GM13976 (cell line): ENCODE data around the gene CD34.
"Not testable (repeated sequence)": the region's sequence is repeated elsewhere in the genome, so short reads cannot be mapped to it uniquely, and the experiment has no call there.

Source experiments
- DNase-seq: peaks from one replicate; pipeline ENCODE4 v3.0.0; 2012; ENCODE audit warnings: low spot score
- in situ Hi-C: fragments of 300-500 bp; cut with MboI; formaldehyde crosslinking; loops from one replicate; pipeline ENCODE4 v1.12.0; 2022; ENCODE audit warnings: low sequenced_read_pairs, mixed read lengths, inconsistent platforms; ENCODE audit not compliant: unreplicated experiment
- TF ChIP-seq, protein P1 (sequence below): IDR thresholded peaks from 2 replicates; pipeline ENCODE4 v1.5.1; 2012; ENCODE audit warnings: borderline replicate concordance, mild to moderate bottlenecking; ENCODE audit not compliant: insufficient read depth; ENCODE audit errors: extremely low read depth, missing control alignments, control extremely low read depth

The CD34 gene

GRCh38 chr1:207933205-207933800, 22.4 kb upstream of the CD34 start:
- DNase-seq, result no peak
- TF ChIP-seq, protein P1, sequence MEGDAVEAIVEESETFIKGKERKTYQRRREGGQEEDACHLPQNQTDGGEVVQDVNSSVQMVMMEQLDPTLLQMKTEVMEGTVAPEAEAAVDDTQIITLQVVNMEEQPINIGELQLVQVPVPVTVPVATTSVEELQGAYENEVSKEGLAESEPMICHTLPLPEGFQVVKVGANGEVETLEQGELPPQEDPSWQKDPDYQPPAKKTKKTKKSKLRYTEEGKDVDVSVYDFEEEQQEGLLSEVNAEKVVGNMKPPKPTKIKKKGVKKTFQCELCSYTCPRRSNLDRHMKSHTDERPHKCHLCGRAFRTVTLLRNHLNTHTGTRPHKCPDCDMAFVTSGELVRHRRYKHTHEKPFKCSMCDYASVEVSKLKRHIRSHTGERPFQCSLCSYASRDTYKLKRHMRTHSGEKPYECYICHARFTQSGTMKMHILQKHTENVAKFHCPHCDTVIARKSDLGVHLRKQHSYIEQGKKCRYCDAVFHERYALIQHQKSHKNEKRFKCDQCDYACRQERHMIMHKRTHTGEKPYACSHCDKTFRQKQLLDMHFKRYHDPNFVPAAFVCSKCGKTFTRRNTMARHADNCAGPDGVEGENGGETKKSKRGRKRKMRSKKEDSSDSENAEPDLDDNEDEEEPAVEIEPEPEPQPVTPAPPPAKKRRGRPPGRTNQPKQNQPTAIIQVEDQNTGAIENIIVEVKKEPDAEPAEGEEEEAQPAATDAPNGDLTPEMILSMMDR, result no peak
- in situ Hi-C loops, result no loop called here

GRCh38 chr1:207926984-207927383, 16.1 kb upstream of the CD34 start:
- TF ChIP-seq, protein P1, result no peak
- in situ Hi-C loops, result no loop called here
- no peak for DNase-seq

- DNase-seq, in situ Hi-C loops: not testable (repeated sequence)
Measured at GRCh38 chr1:207925969-207926368, 15.0 kb upstream of the CD34 start.

GRCh38 chr1:207925210-207925609, 14.3 kb upstream of the CD34 start:
- TF ChIP-seq, protein P1, result no peak
- no peak for DNase-seq

DNA sequence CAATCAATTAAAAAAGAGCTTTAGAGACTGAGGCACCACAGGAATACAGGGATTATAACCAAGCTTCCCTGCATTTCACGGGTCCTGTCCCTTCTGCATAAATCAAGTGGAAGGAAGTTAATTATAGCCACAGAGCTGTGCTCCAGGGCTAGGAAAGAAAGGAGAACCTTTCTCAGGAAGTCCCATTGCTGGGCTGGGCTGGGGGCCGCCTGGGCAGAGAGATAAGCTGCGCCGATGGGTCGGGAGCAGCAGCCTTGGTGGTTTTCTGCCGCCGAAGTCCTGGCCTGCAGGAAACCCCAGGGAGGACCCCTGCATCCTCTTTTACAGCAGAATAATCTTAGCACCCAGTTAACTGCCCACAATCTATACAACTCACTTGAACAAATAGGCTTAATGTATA, 12.6 kb upstream of the CD34 start:
- DNase-seq, result no peak
- in situ Hi-C loops, result no loop called here
- TF ChIP-seq, protein P1, result no peak

More at GRCh38 chr1:207925210-207925609, 14.3 kb upstream of the CD34 start:
- in situ Hi-C loops, result no loop called here

- TF ChIP-seq, protein P1, result no peak
- DNase-seq, result no peak
- in situ Hi-C loops, result no loop called here
Measured at GRCh38 chr1:207923121-207923520, 12.2 kb upstream of the CD34 start.

DNA sequence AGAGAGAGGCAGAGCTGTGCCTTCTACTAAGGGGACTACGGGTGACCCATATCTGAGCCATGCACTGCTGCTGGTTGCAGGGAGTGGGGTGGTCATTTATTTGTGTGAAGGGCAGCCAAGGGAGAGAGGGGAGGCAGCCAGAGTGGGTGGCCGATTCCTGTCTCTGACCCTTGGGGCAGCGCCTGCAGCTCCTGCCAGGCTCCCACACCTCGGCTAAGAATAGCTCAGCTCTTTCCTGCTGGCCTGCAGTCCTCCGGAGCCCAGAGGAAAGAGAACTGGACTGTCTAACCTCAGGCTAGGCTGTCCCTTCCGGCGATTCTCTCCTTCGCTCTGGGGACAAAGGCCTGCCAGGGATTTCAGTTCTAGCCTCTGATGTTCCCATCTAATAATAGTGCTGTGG, 11.6 kb upstream of the CD34 start:
- no peak for DNase-seq
- TF ChIP-seq, protein P1, result no peak
- in situ Hi-C loops, result no loop called here
